Activated CD8-positive, alpha-beta memory T cell treated with anti-CD3 and anti-CD28 coated beads for 36 hours (primary cell): ENCODE measurements around the gene BRD8. TPM values are rescaled to one million over a fixed set of nuclear protein-coding genes. Genes with fewer than 3 reads are reported as not detected.
"Not testable (repeated sequence)": the region's sequence is repeated elsewhere in the genome, so short reads cannot be mapped to it uniquely, and the experiment has no call there.

ENCODE experiments used
- CTCF ChIA-PET: fragments of 350-600 bp; sonication (Branson Sonifier 250); formaldehyde crosslinking; loops from one replicate; lab custom pipeline; 2021; ENCODE audit warnings: antibody characterized with exemption; lab: Charles Lee
- POLR2A ChIA-PET: fragments of 350-600 bp; sonication (Branson Sonifier 250); formaldehyde crosslinking; loops from one replicate; lab custom pipeline; 2021; ENCODE audit warnings: antibody characterized with exemption; lab: Charles Lee
- total RNA-seq, 2 experiments: library from RNA; stranded (reverse); gene quantifications; one replicate each; pipeline ENCODE4 v1.2.3, GENCODE V29; 2021

BRD8 gene
- total RNA-seq, 2 experiments from 2014 or later, result 56.4 to 56.8 TPM

GRCh38 chr5:138179277-138179857 lies 937 bp upstream of the BRD8 start:
- ChIA-PET POLR2A (interaction anchor here (0.5 to 1.1 kb wide), 5 partner anchors 22 to 426 kb away, joined by 3 to 13 read pairs (median 4); no protein-coding TSS in a partner anchor), CTCF (interaction anchor here (0.8 to 1.4 kb wide), 7 partner anchors 10 to 270 kb away, joined by 3 to 6 read pairs (median 4); partner anchors contain the start of genes CDC25C and KDM3B)

GRCh38 chr5:138177941-138178515 lies 402 bp downstream of the BRD8 start:
- ChIA-PET CTCF (interaction anchor here (0.6 to 2.1 kb wide), 3 partner anchors 36 to 176 kb away, joined by 3 to 8 read pairs (median 3); partner anchors contain the start of genes CDC23 and KDM3B), POLR2A (no interaction called here)

DNA sequence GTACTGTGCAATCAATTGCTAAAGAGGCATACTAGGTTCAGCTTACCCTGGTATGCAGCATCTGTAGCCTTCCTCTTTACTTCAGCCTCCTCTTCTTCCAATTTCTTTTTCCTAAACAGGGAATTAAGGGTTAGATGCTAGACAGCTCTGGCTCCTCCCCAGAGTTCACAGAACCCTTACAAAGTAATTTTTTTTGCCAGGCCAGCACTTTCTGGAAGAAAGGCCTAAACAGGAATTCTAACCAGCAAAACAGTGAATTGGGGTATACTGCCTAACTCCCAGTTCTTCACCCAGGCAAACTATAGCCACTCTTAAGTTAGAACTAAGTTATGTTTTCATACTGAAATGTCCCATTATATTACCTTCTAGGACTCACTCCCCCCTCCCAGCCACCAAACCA lies 8.1 kb downstream of the BRD8 start:
- ChIA-PET CTCF (no interaction called here), POLR2A (no interaction called here)

DNA sequence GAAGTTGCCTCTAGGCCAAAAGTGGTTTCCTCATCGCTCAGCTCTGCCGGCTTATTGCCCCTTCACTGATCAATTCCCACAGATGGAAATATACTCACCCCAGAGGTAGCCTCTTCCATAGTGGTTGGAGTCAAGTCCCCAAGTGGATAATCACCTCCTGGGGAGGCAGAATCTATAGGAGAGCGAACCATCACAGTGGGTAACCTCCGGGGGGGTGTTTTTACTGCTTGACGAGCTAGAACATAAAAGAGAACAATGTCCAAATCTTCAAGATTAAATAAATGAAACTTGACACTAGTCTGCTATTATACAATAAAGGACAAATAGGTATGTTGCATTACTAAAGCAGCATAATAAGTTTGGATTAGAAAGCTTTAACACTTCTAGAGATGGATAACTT lies 9.3 kb downstream of the BRD8 start:
- ChIA-PET POLR2A (no interaction called here), CTCF (interaction anchor here (0.7 kb wide), 1 partner anchor 92 kb away, joined by 3 read pairs; no protein-coding TSS in a partner anchor)

DNA sequence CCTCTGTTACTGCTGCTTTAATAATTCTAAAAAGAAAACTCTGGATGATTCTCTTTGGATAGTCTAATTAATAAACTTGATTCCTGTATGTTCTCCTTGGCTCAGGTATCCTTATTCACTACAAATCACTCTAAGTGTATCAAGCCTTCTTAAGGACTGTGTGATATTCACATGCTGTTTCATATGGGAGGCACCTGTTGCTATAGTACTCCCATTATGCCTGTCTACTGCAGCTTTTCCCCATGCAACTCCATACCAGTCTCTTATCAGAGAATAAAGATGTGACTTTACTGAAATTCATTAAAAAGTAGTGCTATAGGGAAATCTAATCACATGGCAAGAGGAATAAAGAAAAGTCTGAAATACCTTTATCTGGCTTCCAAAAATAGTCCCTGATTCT lies 14.7 kb downstream of the BRD8 start:
- ChIA-PET POLR2A (no interaction called here), CTCF (no interaction called here)

DNA sequence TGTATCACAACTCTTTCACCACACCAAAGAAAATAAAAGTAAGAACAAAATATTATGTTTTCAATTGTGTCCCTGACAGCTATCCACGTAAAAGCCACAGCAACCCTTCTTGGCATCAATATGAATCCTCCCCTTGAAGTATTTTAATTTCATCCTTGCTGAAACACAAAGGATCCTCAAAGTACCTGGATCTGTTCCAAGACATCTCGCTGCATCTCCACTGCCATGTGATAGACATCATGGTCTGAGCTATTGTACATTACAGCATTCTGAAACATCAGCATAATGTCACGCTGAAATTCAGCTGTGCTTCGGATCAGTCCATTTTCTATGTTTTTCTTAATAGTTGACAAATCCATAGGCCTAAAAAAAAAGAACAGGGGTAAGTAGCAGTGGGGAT lies 17.7 kb downstream of the BRD8 start:
- CTCF ChIA-PET, result no interaction called here
- POLR2A ChIA-PET, result no interaction called here

GRCh38 chr5:138159666-138160065 lies 18.8 kb downstream of the BRD8 start:
- CTCF ChIA-PET, result interaction anchor here (0.9 kb wide), 1 partner anchor 65 kb away, joined by 3 read pairs; no protein-coding TSS in a partner anchor
- POLR2A ChIA-PET, result no interaction called here

DNA sequence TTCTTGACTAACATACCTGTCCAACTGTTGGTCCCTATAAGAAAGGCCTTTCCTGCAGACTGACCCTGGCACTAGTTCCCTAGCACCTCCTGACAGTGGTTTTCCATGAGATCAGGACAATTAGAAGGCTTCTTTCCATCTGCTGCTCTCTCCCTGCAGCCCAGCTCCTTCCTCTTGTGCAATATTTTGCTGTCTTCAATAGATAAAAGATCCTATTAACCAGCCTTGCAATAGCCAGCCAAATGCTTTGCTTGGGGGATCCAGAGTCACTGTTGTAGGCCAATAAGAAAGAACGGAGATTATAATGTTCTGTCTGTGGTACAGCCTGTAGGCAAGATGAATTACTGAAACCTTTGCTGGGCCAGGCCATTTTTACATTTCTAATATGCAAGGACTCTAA lies 20.8 kb downstream of the BRD8 start:
- CTCF ChIA-PET, result no interaction called here
- POLR2A ChIA-PET, result no interaction called here

DNA sequence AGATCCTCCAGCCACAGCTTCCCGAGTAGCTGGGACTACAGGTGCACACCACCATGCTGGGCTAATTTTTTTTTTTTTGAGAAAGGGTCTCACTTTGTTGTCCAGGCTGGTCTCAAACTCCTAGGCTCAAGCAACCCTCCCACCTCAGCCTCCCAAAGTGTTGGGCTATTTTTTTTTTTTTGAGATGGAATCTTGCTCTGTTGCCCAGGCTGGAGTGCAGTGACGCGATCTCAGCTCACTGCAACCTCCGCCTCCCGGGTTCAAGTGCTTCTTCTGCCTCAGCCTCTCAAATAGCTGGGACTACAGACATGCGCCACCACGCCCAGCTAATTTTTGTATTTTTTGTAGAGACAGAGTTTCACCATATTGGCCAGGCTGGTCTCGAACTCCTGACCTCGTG lies 22.5 kb downstream of the BRD8 start:
- POLR2A ChIA-PET, CTCF ChIA-PET: not testable (repeated sequence)

GRCh38 chr5:138149530-138149929 lies 28.9 kb downstream of the BRD8 start:
- POLR2A ChIA-PET, result no interaction called here
- CTCF ChIA-PET, result no interaction called here

DNA sequence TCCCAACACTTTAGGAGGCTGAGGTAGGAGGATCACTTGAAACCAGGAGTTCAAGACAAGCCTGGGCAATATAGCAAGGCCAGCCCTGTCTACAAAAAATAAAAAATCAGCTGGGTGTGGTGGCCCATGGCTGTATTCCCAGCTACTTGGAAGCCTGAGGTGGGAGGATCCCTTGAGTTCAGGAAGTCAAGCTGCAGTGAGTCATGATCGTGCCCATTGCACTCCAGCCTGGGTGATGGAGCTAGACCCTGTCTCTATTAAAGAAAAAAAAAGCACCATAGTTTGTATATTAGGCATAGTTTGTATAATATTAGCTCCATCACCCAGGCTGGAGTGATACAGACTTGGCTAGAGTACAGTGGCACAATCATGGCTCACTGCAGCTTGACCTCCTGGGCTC lies 29.6 kb downstream of the BRD8 start:
- CTCF ChIA-PET, result no interaction called here

DNA sequence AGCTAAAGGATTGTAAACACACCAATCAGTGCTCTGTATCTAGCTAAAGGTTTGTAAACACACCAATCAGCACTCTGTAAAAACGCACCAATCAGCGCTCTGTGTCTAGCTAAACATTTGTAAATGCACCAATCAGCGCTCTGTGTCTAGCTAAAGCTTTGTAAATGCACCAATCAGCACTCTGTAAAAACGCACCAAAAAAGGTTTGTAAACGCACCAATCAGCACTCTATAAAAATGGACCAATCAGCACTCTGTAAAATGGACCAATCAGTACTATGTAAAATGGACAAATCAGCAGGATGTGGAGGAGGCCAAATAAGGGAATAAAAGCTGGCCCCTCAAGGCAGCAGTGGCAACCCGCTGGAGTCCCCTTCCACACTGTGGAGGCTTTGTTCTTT lies 34.9 kb downstream of the BRD8 start:
- POLR2A ChIA-PET, CTCF ChIA-PET: not testable (repeated sequence)

More for the DNA sequence above, 29.6 kb downstream of the BRD8 start:
- POLR2A ChIA-PET, result no interaction called here

DNA sequence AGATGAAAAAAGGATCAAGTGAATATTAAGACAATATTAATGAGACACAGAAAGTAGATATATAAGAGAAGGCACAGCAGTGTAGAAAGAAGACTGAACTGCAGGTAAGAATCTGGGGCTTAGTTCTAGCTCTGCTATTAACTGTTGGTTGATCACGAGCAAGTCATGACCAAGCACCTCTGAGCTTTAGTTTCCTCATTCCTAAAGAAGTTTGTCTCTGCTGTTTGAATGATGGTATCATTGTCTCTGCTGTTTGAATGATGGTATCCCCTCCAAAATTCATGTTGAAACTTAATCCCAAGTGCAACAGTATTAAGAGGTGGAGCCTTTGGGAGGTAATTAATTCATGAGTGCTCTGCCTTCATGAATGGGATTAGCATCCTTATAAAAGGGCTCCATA lies 36.7 kb downstream of the BRD8 start:
- ChIA-PET CTCF (interaction anchor here (1.0 to 1.3 kb wide), 2 partner anchors 8 to 65 kb away, joined by 3 read pairs; no protein-coding TSS in a partner anchor), POLR2A (no interaction called here)

DNA sequence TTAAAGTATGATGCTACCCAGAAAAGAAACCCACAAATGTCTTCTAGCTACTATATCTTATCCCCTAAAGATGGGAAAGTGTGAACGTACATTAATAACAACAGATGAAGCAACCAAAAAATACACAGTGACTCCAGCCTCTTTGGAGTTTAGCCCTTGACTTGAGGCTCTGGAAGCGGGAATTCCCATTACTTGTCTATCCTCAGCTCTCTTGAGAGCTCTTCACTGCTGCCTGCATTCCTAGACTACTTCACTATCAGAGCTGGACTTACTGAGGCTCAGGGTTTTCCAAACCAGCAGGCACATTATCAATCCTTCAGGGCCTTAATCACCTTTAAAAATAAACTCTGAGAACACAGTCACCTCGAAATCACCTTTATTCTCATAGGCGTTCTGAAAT lies 38.2 kb downstream of the BRD8 start:
- CTCF ChIA-PET, result no interaction called here

GRCh38 chr5:138139781-138140090 lies 38.7 kb downstream of the BRD8 start:
- CTCF ChIA-PET, result interaction anchor here (1.1 kb wide), 1 partner anchor 63 kb away, joined by 4 read pairs; no protein-coding TSS in a partner anchor
- POLR2A ChIA-PET, result no interaction called here

More for the DNA sequence above, 38.2 kb downstream of the BRD8 start:
- POLR2A ChIA-PET, result no interaction called here

GRCh38 chr5:138138949-138139780 lies 39.3 kb downstream of the BRD8 start, which contains the start of gene NME5:
Gene NME5 (minus strand): TSS chr5:138139428. CDS start chr5:138138780, 648 bp downstream.
- ChIA-PET POLR2A (no interaction called here), CTCF (interaction anchor here (1.1 kb wide), 1 partner anchor 62 kb away, joined by 4 read pairs; no protein-coding TSS in a partner anchor)

GRCh38 chr5:138132543-138132942 lies 45.9 kb downstream of the BRD8 start:
- CTCF ChIA-PET, result interaction anchor here (0.7 to 3.3 kb wide), 7 partner anchors 29 to 351 kb away, joined by 3 to 37 read pairs (median 5); no protein-coding TSS in a partner anchor
- POLR2A ChIA-PET, result no interaction called here

DNA sequence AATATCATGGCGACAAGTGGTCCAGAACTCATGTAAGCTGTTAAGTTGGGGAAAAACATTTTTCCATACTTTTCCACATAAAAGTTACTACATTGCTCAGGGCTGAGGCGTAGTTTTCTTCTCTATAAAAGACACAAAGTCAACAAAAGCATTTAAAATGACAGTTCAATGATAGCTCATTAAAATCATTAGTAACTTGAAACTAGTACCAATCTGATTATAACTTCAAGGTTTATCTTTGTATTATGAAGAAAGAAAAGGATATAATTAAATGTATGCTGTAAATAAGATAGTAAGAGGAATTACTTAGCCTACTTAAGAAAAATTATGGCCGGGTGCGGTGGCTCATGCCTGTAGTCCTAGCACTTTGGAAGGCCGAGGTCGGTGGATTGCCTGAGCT lies 49.1 kb downstream of the BRD8 start:
- ChIA-PET CTCF (interaction anchor here (1.0 to 2.0 kb wide), 2 partner anchors 51 to 53 kb away, joined by 3 to 10 read pairs; no protein-coding TSS in a partner anchor), POLR2A (no interaction called here)

DNA sequence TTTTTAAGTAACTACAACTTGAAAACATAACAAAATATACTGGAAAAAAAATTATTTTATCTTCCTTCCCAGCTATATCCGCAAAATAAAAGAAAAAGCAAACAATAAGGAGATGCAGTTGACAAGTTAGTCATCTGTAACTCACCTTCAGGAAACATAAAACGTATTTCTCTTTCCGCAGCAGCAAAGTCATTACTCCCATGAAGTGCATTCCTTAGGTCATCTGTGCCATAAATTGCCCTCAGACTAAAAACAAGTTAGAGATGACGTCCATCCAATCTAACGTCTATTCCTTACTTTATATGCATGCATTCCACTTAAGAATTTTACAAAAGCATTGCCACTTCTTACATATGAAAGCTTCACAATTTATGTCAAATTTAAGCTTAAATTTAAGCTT lies 50.1 kb downstream of the BRD8 start:
- CTCF ChIA-PET, result interaction anchor here (0.6 to 2.0 kb wide), 2 partner anchors 43 to 50 kb away, joined by 3 to 10 read pairs; no protein-coding TSS in a partner anchor

GRCh38 chr5:138115254-138115653 lies 63.2 kb downstream of the BRD8 start:
- POLR2A ChIA-PET, result no interaction called here
- CTCF ChIA-PET, result interaction anchor here (0.8 kb wide), 1 partner anchor 18 kb away, joined by 3 read pairs; no protein-coding TSS in a partner anchor

More for the DNA sequence above, 50.1 kb downstream of the BRD8 start:
- POLR2A ChIA-PET, result no interaction called here
